Fibroblast of villous mesenchyme (primary cell): ENCODE results near the gene TTC27. TPM values are rescaled to one million over a fixed set of nuclear protein-coding genes. Genes with fewer than 3 reads are reported as not detected.
A peak's percentile ranks its signal among the peaks of the same experiment; 100 is the strongest.
"Not testable (repeated sequence)": the region's sequence is repeated elsewhere in the genome, so short reads cannot be mapped to it uniquely, and the experiment has no call there.

ENCODE experiments used
- DNase-seq: peaks from one replicate; pipeline ENCODE4 v3.0.0-alpha.2; 2010; ENCODE audit warnings: low read depth
- H3K4me3 ChIP-seq: 2 replicates; pipeline ENCODE4 v1.5.1; 2011; ENCODE audit warnings: low read depth, mild to moderate bottlenecking, low read length
- CTCF ChIP-seq: IDR thresholded peaks from 2 replicates; pipeline ENCODE4 v1.5.1; 2012; ENCODE audit warnings: low read depth, mild to moderate bottlenecking, low read length; ENCODE audit not compliant: insufficient read depth
- total RNA-seq: library from RNA; depleted of rRNA; stranded (reverse); fragments of >200 nt; gene quantifications from 2 replicates; pipeline ENCODE4 v1.2.3, GENCODE V29; 2012

Gene TTC27
- total RNA-seq, 1 donor, result 32.4 TPM

DNA sequence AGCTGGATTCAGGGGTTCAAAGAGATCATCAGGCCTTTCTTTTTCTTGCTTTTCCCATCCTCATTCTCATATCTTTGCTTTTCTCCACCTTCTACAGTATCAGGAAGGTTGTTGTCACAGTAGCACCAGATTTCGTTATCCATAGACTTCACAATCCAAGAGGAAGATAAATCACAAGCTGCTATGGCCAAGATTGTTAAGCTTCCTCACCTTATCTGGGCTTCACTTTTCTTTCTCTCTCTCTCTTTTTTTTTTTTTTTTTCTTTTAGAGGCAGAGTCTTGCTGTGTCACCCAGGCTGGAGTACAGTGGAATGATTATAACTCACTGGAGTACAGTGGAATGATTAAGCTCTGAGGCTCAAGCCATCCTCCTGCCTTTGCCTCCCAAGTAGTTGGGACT, 93.5 kb downstream of the TTC27 start:
- no peak for TF ChIP-seq CTCF
- H3K4me3 ChIP-seq, result no peak overlapping the region
- DNase-seq, result no peak

DNA sequence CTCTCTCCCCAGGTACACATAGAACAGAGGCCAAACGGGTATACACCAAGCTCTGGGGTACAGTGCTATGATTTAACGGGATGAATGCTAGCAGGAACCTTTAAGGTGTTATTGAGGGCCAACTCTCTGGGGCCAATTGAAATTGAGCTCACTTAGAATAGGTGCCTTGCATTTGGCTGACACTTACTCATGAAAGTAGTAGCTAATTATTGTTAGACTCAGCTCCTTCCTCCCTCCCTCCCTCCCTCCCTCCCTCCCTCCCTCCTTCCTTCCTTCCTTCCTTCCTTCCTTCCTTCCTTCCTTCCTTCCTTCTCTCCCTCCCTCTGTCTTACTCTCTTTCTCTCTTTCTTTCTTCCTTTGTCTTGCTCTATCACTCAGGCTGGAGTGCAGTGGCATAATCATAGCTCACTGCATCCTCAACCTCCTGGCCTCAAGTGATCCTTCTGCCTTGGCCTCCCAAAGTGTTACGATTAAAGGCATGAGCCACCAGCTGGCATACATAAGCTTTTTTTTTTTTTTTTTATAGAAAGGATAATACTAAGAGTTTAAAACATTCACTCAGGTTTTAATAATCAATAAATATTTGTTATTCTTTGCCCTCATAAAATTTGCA, 95.7 kb downstream of the TTC27 start:
- no peak overlapping the region for H3K4me3 ChIP-seq
- TF ChIP-seq CTCF, result no peak

DNA sequence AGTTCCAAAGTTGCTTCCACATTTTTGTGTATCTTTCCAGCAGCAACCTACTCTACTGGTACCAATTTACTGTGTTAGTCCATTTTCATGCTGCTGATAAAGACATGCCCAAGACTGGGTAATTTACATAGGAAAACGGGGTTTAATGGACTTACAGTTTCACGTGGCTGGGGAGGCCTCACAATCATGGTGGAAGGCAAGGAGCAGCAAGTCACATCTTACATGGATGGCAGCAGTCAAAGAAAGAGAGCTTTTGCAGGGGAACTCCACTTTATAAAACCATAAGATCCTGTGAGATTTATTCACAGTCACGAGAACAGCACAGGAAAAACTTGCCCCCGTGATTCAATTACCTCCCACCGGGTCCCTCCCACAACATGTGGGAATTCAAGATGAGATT, 98.8 kb downstream of the TTC27 start:
- not testable (repeated sequence) for H3K4me3 ChIP-seq, DNase-seq

More for the DNA sequence above, 95.7 kb downstream of the TTC27 start:
- DNase-seq, result no peak

DNA sequence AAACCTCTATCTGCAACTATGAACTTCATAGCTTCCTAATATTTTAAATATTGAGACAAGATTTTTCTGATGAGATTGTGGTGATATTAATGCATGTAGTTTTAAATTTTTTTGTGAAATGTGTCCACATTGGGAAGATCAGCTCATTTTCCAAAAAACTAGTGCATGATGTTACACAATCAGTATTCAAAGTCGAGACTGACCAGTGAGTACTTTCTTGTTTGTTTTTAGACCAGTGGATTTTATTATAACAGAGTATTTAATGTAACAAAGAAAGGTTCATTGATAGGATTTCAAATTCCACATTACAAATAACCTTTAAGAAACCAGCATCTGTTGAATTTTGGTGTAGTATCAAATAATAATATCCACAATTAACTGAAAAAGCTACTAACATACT, 99.3 kb downstream of the TTC27 start:
- TF ChIP-seq CTCF, result no peak
- no peak for DNase-seq
- H3K4me3 ChIP-seq, result no peak overlapping the region

DNA sequence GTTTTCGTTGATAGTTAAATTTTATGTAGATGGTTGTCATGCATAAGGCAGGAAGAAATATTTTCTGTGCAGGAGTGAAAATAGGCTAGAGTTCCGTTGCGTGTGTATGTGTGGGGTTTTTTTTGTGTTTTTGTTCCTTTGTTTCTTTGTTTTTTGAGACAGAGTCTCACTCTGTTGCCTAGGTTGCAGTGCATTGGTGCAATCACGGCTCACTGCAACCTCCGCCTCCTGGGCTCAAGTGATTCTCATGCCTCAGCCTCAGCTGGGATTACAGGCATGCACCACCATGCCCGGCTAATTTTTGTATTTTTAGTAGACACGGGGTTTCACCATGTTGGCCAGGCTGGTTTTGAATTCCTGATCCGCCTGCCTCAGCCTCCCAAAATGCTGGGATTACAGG, 103.1 kb downstream of the TTC27 start:
- not testable (repeated sequence) for H3K4me3 ChIP-seq, DNase-seq

GRCh38 chr2:32732120-32732519, 104.3 kb downstream of the TTC27 start:
- no peak overlapping the region for H3K4me3 ChIP-seq
- no peak for TF ChIP-seq CTCF
- DNase-seq, result peak; percentile 38

- no peak for DNase-seq
- no peak for TF ChIP-seq CTCF
- no peak overlapping the region for H3K4me3 ChIP-seq
Observed at GRCh38 chr2:32732912-32733472, 105.1 kb downstream of the TTC27 start.

DNA sequence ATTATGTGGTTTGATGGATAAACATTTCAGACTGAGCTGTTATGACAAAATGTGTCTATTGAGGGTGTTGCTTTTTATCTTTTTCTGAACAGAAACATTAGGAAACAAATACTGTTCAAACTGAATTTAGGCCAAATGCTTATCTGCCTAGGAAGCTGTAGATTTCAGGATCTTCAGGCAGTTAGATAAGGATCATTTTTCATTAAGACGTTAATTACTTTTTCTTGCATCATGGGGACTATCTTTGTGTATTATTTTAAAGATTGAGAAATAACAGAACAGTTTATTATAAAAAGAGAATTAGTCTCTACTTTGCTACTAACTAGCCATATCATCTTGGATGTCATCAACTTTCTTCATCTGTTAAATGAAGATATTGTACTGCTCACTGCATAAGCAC, 107.5 kb downstream of the TTC27 start:
- no peak overlapping the region for H3K4me3 ChIP-seq
- no peak for TF ChIP-seq CTCF
- peak; percentile 41 for DNase-seq
